NCI-H2196 (cell line): ENCODE data around the gene COIL.
"Not testable (repeated sequence)": the region's sequence is repeated elsewhere in the genome, so short reads cannot be mapped to it uniquely, and the experiment has no call there.

Source experiments
- DNase-seq: peaks from one replicate; lab custom pipeline; 2025; ENCODE audit not compliant: unreplicated experiment; lab: John Stamatoyannopoulos, UW

The COIL gene

GRCh38 chr17:56979091-56979480, 18.2 kb upstream of the COIL start:
- no peak for DNase-seq

GRCh38 chr17:56978441-56979090, 17.7 kb upstream of the COIL start:
- no peak for DNase-seq

GRCh38 chr17:56977673-56978395, 17.0 kb upstream of the COIL start, which contains the start of gene SCPEP1:
Gene SCPEP1 (plus strand): TSS chr17:56978131. CDS start chr17:56978160, 29 bp downstream.
- peak; percentile 68 for DNase-seq

GRCh38 chr17:56976941-56977608, 16.2 kb upstream of the COIL start:
- no peak for DNase-seq

- DNase-seq: no peak
These were observed 14.8 kb upstream of the COIL start for GRCh38 chr17:56975656-56976055.

- no peak for DNase-seq
These were observed 13.2 kb upstream of the COIL start for GRCh38 chr17:56974055-56974454.

- DNase-seq: no peak
These were observed 12.7 kb upstream of the COIL start for GRCh38 chr17:56973520-56973919.

- DNase-seq: no peak
These were observed 11.4 kb upstream of the COIL start for GRCh38 chr17:56972111-56972730.

GRCh38 chr17:56970974-56971373, 10.1 kb upstream of the COIL start:
- DNase-seq: no peak

- no peak for DNase-seq
These were observed 5.5 kb upstream of the COIL start for GRCh38 chr17:56966338-56966737.

- DNase-seq: not testable (repeated sequence)
These were observed 4.8 kb upstream of the COIL start for GRCh38 chr17:56965681-56966080.

- not testable (repeated sequence) for DNase-seq
These were observed 4.4 kb upstream of the COIL start for GRCh38 chr17:56965241-56965640.

- no peak for DNase-seq
These were observed 3.9 kb downstream of the COIL start for GRCh38 chr17:56956992-56957391.

- no peak for DNase-seq
These were observed 11.3 kb downstream of the COIL start for GRCh38 chr17:56949595-56949994.

- DNase-seq: no peak
These were observed 12.4 kb downstream of the COIL start for GRCh38 chr17:56948491-56948890.

- no peak for DNase-seq
These were observed 13.1 kb downstream of the COIL start for GRCh38 chr17:56947741-56948140.

GRCh38 chr17:56945938-56946505, 14.8 kb downstream of the COIL start:
- no peak for DNase-seq

GRCh38 chr17:56943505-56944125, 17.2 kb downstream of the COIL start:
- DNase-seq: no peak

GRCh38 chr17:56939869-56940484, 20.9 kb downstream of the COIL start:
- peak; percentile 42 for DNase-seq

- not testable (repeated sequence) for DNase-seq
These were observed 22.6 kb downstream of the COIL start for GRCh38 chr17:56938206-56938605.
